Activated CD4-positive, alpha-beta memory T cell treated with anti-CD3 and anti-CD28 coated beads for 36 hours (primary cell): Measurements from ENCODE around the gene VPREB1. TPM values are rescaled to one million over a fixed set of nuclear protein-coding genes. Genes with fewer than 3 reads are reported as not detected.
"Not testable (repeated sequence)": the region's sequence is repeated elsewhere in the genome, so short reads cannot be mapped to it uniquely, and the experiment has no call there.

ENCODE experiments used
- CTCF ChIA-PET: fragments of 350-600 bp; sonication (Branson Sonifier 250); formaldehyde crosslinking; loops from one replicate; lab custom pipeline; 2021; ENCODE audit warnings: antibody characterized with exemption, inconsistent platforms; lab: Charles Lee
- POLR2A ChIA-PET: fragments of 350-600 bp; sonication (Branson Sonifier 250); formaldehyde crosslinking; loops from one replicate; lab custom pipeline; 2021; ENCODE audit warnings: antibody characterized with exemption; lab: Charles Lee
- DNase-seq: peaks from one replicate; pipeline ENCODE4 v3.0.0-alpha.2; 2020
- H3K27ac Mint-ChIP-seq: one replicate; pipeline ENCODE4 v1.8.0; 2021; ENCODE audit warnings: mixed read lengths
- H3K27me3 Mint-ChIP-seq: one replicate; pipeline ENCODE4 v1.8.0; 2021; ENCODE audit warnings: mixed read lengths
- H3K36me3 Mint-ChIP-seq: one replicate; pipeline ENCODE4 v1.8.0; 2021; ENCODE audit warnings: mixed read lengths
- H3K4me1 Mint-ChIP-seq: one replicate; pipeline ENCODE4 v1.8.0; 2021; ENCODE audit warnings: low read depth, mixed read lengths
- H3K4me3 Mint-ChIP-seq: one replicate; pipeline ENCODE4 v1.8.0; 2021; ENCODE audit warnings: mild to moderate bottlenecking, mixed read lengths
- H3K9me3 Mint-ChIP-seq: one replicate; pipeline ENCODE4 v1.8.0; 2021; ENCODE audit warnings: mixed read lengths
- intact Hi-C: fragments of 100-400 bp; cut with micrococcal nuclease; formaldehyde crosslinking; loops from one replicate; pipeline ENCODE4 v1.15.1; 2023
- total RNA-seq, 2 experiments: library from RNA; stranded (reverse); gene quantifications; one replicate each; pipeline ENCODE4 v1.2.3, GENCODE V29; 2021

The VPREB1 gene
- total RNA-seq, 2 experiments from 2014 or later, result not detected

- Mint-ChIP-seq H3K27ac (no peak overlapping the region), H3K9me3 (no peaks in the 10 kb centered on the region), H3K4me1 (peaks cover 3% of the 10 kb centered on the region), H3K27me3 (peaks cover 8% of the 10 kb centered on the region), H3K4me3 (no peak overlapping the region), H3K36me3 (no peaks in the 10 kb centered on the region)
- DNase-seq, result no peak
- POLR2A ChIA-PET, result no interaction called here
- CTCF ChIA-PET, result interaction anchor here (0.6 to 22.6 kb wide), 9 partner anchors 8 to 64 kb away, joined by 3 to 569 read pairs (median 7); partner anchors contain the start of gene VPREB1
- intact Hi-C loops, result no loop called here
Measured at GRCh38 chr22:22201930-22202343, 42.6 kb upstream of the VPREB1 start.

GRCh38 chr22:22203048-22203971, 41.3 kb upstream of the VPREB1 start:
- H3K27ac Mint-ChIP-seq, result no peak overlapping the region
- H3K4me1 Mint-ChIP-seq, result peaks cover 10% of the 10 kb centered on the region
- no peak for DNase-seq
- ChIA-PET CTCF (interaction anchor here (1.4 to 22.6 kb wide), 3 partner anchors 8 to 35 kb away, joined by 6 to 569 read pairs (median 57); partner anchors contain the start of gene VPREB1), POLR2A (no interaction called here)
- H3K4me3 Mint-ChIP-seq, result no peak overlapping the region
- intact Hi-C loops, result no loop called here
- H3K36me3 Mint-ChIP-seq, result no peaks in the 10 kb centered on the region
- peaks cover 5% of the 10 kb centered on the region for H3K27me3 Mint-ChIP-seq
- no peaks in the 10 kb centered on the region for H3K9me3 Mint-ChIP-seq

GRCh38 chr22:22207845-22208564, 36.6 kb upstream of the VPREB1 start:
- Mint-ChIP-seq H3K27me3 (no peaks in the 10 kb centered on the region), H3K27ac (peak overlapping the region; percentile 46), H3K4me3 (peak overlapping the region; percentile 2), H3K9me3 (no peaks in the 10 kb centered on the region), H3K36me3 (no peaks in the 10 kb centered on the region), H3K4me1 (peaks cover 37% of the 10 kb centered on the region)
- intact Hi-C loops, result loop anchor here (1.0 kb wide), 3 partner anchors 27 to 214 kb away; no protein-coding TSS in a partner anchor
- peak; percentile 91 for DNase-seq
- POLR2A ChIA-PET, result interaction anchor here (1.6 kb wide), 1 partner anchor 28 kb away, joined by 3 read pairs; no protein-coding TSS in a partner anchor
- CTCF ChIA-PET, result interaction anchor here (0.6 to 22.6 kb wide), 21 partner anchors 8 to 1316 kb away, joined by 3 to 569 read pairs (median 4); partner anchors contain the start of gene VPREB1

- no peaks in the 10 kb centered on the region for H3K27me3 Mint-ChIP-seq
- no peaks in the 10 kb centered on the region for H3K36me3 Mint-ChIP-seq
- intact Hi-C loops, result loop anchor here (1.0 kb wide), 3 partner anchors 27 to 214 kb away; no protein-coding TSS in a partner anchor
- H3K4me1 Mint-ChIP-seq, result peaks cover 37% of the 10 kb centered on the region
- no peak overlapping the region for H3K4me3 Mint-ChIP-seq
- POLR2A ChIA-PET, result no interaction called here
- H3K27ac Mint-ChIP-seq, result peak overlapping the region; percentile 45
- no peaks in the 10 kb centered on the region for H3K9me3 Mint-ChIP-seq
- CTCF ChIA-PET, result interaction anchor here (0.7 to 22.6 kb wide), 11 partner anchors 7 to 348 kb away, joined by 3 to 569 read pairs (median 5); partner anchors contain the start of gene VPREB1
- DNase-seq, result no peak
Measured at GRCh38 chr22:22208652-22209051, 35.9 kb upstream of the VPREB1 start.

- intact Hi-C loops, H3K27me3 Mint-ChIP-seq, POLR2A ChIA-PET, DNase-seq, H3K4me3 Mint-ChIP-seq, H3K36me3 Mint-ChIP-seq, H3K9me3 Mint-ChIP-seq, H3K27ac Mint-ChIP-seq: not testable (repeated sequence)
- peaks cover 37% of the 10 kb centered on the region for H3K4me1 Mint-ChIP-seq
- CTCF ChIA-PET, result interaction anchor here (2.2 to 22.6 kb wide), 5 partner anchors 8 to 30 kb away, joined by 5 to 569 read pairs (median 30); partner anchors contain the start of gene VPREB1
Measured at GRCh38 chr22:22209080-22209640, 35.4 kb upstream of the VPREB1 start.

GRCh38 chr22:22210375-22210774, 34.2 kb upstream of the VPREB1 start:
- Mint-ChIP-seq H3K4me1 (peaks cover 37% of the 10 kb centered on the region), H3K27ac (peak overlapping the region; percentile 91), H3K36me3 (no peaks in the 10 kb centered on the region), H3K27me3 (no peaks in the 10 kb centered on the region), H3K9me3 (no peaks in the 10 kb centered on the region), H3K4me3 (no peak overlapping the region)
- intact Hi-C loops, result loop anchor here (5.0 kb wide), 1 partner anchor 87 kb away; no protein-coding TSS in a partner anchor
- CTCF ChIA-PET, result interaction anchor here (1.2 to 22.6 kb wide), 6 partner anchors 9 to 54 kb away, joined by 3 to 569 read pairs (median 6); partner anchors contain the start of gene VPREB1
- POLR2A ChIA-PET, result interaction anchor here (1.0 to 1.5 kb wide), 2 partner anchors 25 to 29 kb away, joined by 3 to 7 read pairs; no protein-coding TSS in a partner anchor
- DNase-seq, result peak; percentile 86

- CTCF ChIA-PET, result interaction anchor here (1.2 to 22.6 kb wide), 6 partner anchors 10 to 54 kb away, joined by 3 to 569 read pairs (median 6); partner anchors contain the start of gene VPREB1
- intact Hi-C loops, result loop anchor here (5.0 kb wide), 1 partner anchor 86 kb away; no protein-coding TSS in a partner anchor
- H3K27ac Mint-ChIP-seq, result peak overlapping the region; percentile 91
- H3K27me3 Mint-ChIP-seq, result no peaks in the 10 kb centered on the region
- no peak overlapping the region for H3K4me3 Mint-ChIP-seq
- H3K4me1 Mint-ChIP-seq, result peaks cover 44% of the 10 kb centered on the region
- no peaks in the 10 kb centered on the region for H3K9me3 Mint-ChIP-seq
- no peaks in the 10 kb centered on the region for H3K36me3 Mint-ChIP-seq
- POLR2A ChIA-PET, result interaction anchor here (1.0 to 1.5 kb wide), 2 partner anchors 24 to 28 kb away, joined by 3 to 7 read pairs; no protein-coding TSS in a partner anchor
- DNase-seq, result no peak
Measured at GRCh38 chr22:22210889-22211833, 33.4 kb upstream of the VPREB1 start.

- POLR2A ChIA-PET, result no interaction called here
- intact Hi-C loops, result loop anchor here (5.0 kb wide), 1 partner anchor 84 kb away; no protein-coding TSS in a partner anchor
Measured at GRCh38 chr22:22213231-22213630, 31.4 kb upstream of the VPREB1 start.

GRCh38 chr22:22214819-22215329, 29.7 kb upstream of the VPREB1 start:
- Mint-ChIP-seq H3K36me3 (no peaks in the 10 kb centered on the region), H3K4me1 (peaks cover 27% of the 10 kb centered on the region), H3K27me3 (no peaks in the 10 kb centered on the region), H3K27ac (no peak overlapping the region), H3K4me3 (no peak overlapping the region), H3K9me3 (no peaks in the 10 kb centered on the region)
- no peak for DNase-seq
- POLR2A ChIA-PET, result no interaction called here
- intact Hi-C loops, result loop anchor here (5.0 kb wide), 1 partner anchor 82 kb away; no protein-coding TSS in a partner anchor
- CTCF ChIA-PET, result interaction anchor here (1.3 to 22.6 kb wide), 4 partner anchors 13 to 128 kb away, joined by 4 to 569 read pairs (median 4); partner anchors contain the start of gene VPREB1

More at GRCh38 chr22:22213231-22213630, 31.4 kb upstream of the VPREB1 start:
- Mint-ChIP-seq H3K4me3 (no peak overlapping the region), H3K9me3 (no peaks in the 10 kb centered on the region), H3K4me1 (peaks cover 39% of the 10 kb centered on the region), H3K27ac (no peak overlapping the region), H3K27me3 (no peaks in the 10 kb centered on the region), H3K36me3 (no peaks in the 10 kb centered on the region)
- no peak for DNase-seq
- CTCF ChIA-PET, result interaction anchor here (1.7 to 22.6 kb wide), 2 partner anchors 12 to 26 kb away, joined by 5 to 569 read pairs; partner anchors contain the start of gene VPREB1
